MM.1S (cell line): ENCODE data around the gene COA5.

Source experiments
- DNase-seq: peaks from one replicate; pipeline ENCODE4 v3.0.0-alpha.2; 2015
- H2AFZ ChIP-seq: fragments of 300-600 bp; sonication (generic); 2 replicates; pipeline ENCODE4 v1.6.0; 2016; ENCODE audit warnings: antibody characterized with exemption, low read length
- H3F3A ChIP-seq: fragments of 300-600 bp; sonication (generic); 2 replicates; pipeline ENCODE4 v1.6.1; 2016; ENCODE audit warnings: mild to moderate bottlenecking, antibody characterized with exemption, low read length, moderate library complexity, mixed read lengths; ENCODE audit not compliant: insufficient read depth
- H3K27ac ChIP-seq: fragments of 300-600 bp; sonication (generic); 2 replicates; pipeline ENCODE4 v1.5.1; 2016; ENCODE audit warnings: mild to moderate bottlenecking, low read length
- H3K27me3 ChIP-seq: fragments of 300-600 bp; sonication (generic); replicated peaks from 2 replicates; pipeline ENCODE4 v1.6.0; 2016; ENCODE audit warnings: low read length; ENCODE audit not compliant: insufficient read depth
- H3K36me3 ChIP-seq: fragments of 300-600 bp; sonication (generic); replicated peaks from 2 replicates; pipeline ENCODE4 v1.6.1; 2016; ENCODE audit warnings: mild to moderate bottlenecking, low read length, mixed read lengths; ENCODE audit not compliant: insufficient read depth
- H3K4me1 ChIP-seq: fragments of 300-600 bp; sonication (generic); 2 replicates; pipeline ENCODE4 v1.6.1; 2016; ENCODE audit warnings: low read length, mixed read lengths
- H3K4me2 ChIP-seq: fragments of 300-600 bp; sonication (generic); 2 replicates; pipeline ENCODE4 v1.6.0; 2016; ENCODE audit warnings: low read depth, low read length
- H3K4me3 ChIP-seq: fragments of 300-600 bp; sonication (generic); 2 replicates; pipeline ENCODE4 v1.5.1; 2016; ENCODE audit warnings: low read length, mixed read lengths
- H3K79me2 ChIP-seq: fragments of 300-600 bp; sonication (generic); 2 replicates; pipeline ENCODE4 v1.6.1; 2016; ENCODE audit warnings: mixed run types, low read length, mixed read lengths
- H3K9ac ChIP-seq: fragments of 300-600 bp; sonication (generic); 2 replicates; pipeline ENCODE4 v1.6.1; 2016; ENCODE audit warnings: low read length, mixed read lengths
- H3K9me2 ChIP-seq: fragments of 300-600 bp; sonication (generic); replicated peaks from 2 replicates; pipeline ENCODE4 v1.6.1; 2016; ENCODE audit warnings: mild to moderate bottlenecking, low read length, mixed read lengths; ENCODE audit not compliant: insufficient read depth
- H3K9me3 ChIP-seq: fragments of 300-600 bp; sonication (generic); replicated peaks from 2 replicates; pipeline ENCODE4 v1.6.1; 2016; ENCODE audit warnings: mild to moderate bottlenecking, low read length, mixed read lengths; ENCODE audit not compliant: insufficient read depth
- H4K20me1 ChIP-seq: fragments of 300-600 bp; sonication (generic); 2 replicates; pipeline ENCODE4 v1.6.1; 2016; ENCODE audit warnings: mild to moderate bottlenecking, low read length, moderate library complexity, mixed read lengths; ENCODE audit not compliant: insufficient read depth
- EZH2 ChIP-seq: fragments of 300-600 bp; sonication (generic); optimal IDR thresholded peaks from 2 replicates; pipeline ENCODE3; 2017; ENCODE audit warnings: low read depth, mild to moderate bottlenecking, antibody characterized with exemption, low read length, mixed read lengths
- EZH2phosphoT487 ChIP-seq: fragments of 300-600 bp; sonication (generic); IDR thresholded peaks from 2 replicates; pipeline ENCODE4 v1.6.1; 2018; ENCODE audit warnings: antibody characterized with exemption, low read length
- TF ChIP-seq, protein P1 (sequence below): fragments of 300-600 bp; sonication (generic); IDR thresholded peaks from 2 replicates; pipeline ENCODE4 v1.5.1; 2016; ENCODE audit warnings: antibody characterized with exemption, low read length, mixed read lengths

The COA5 gene

DNA sequence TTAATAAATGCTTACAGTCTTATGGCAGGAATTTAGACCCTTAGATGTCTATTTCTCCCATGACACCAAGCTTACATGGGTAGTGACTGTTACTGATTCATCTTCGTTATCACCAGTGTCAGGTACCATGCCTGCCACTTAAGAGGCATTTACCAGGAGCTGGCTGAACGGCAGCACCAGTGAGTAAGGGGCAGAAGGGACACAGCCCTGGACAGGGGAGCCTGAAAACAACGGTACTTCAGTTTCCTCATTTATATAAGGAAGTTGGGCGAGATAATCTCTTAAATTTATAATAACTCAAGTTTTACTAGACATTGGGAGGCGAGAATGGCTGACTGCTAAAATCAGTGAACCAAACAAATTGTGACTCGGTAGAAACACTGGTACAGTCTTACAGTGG is 1.2 kb downstream of the COA5 start:
- Histone ChIP-seq H3K27me3 (no peaks in the 10 kb centered on the region), H3K36me3 (no peaks in the 10 kb centered on the region), H3K9me3 (no peaks in the 10 kb centered on the region), H3K27ac (no peak overlapping the region), H3K4me1 (peaks cover 13% of the 10 kb centered on the region), H2AFZ (no peak overlapping the region), H3F3A (peaks cover 11% of the 10 kb centered on the region), H3K4me2 (peak overlapping the region; percentile 85), H3K9me2 (no peaks in the 10 kb centered on the region), H3K9ac (peak overlapping the region; percentile 97; the same call in 1 of the 2 replicates), H3K79me2 (peaks cover 50% of the 10 kb centered on the region), H3K4me3 (peak overlapping the region; percentile 98; the same call in 1 of the 2 replicates), H4K20me1 (no peaks in the 10 kb centered on the region)
- no peak for DNase-seq
- TF ChIP-seq EZH2 (no peak), EZH2phosphoT487 (no peak)
- TF ChIP-seq, protein P1, sequence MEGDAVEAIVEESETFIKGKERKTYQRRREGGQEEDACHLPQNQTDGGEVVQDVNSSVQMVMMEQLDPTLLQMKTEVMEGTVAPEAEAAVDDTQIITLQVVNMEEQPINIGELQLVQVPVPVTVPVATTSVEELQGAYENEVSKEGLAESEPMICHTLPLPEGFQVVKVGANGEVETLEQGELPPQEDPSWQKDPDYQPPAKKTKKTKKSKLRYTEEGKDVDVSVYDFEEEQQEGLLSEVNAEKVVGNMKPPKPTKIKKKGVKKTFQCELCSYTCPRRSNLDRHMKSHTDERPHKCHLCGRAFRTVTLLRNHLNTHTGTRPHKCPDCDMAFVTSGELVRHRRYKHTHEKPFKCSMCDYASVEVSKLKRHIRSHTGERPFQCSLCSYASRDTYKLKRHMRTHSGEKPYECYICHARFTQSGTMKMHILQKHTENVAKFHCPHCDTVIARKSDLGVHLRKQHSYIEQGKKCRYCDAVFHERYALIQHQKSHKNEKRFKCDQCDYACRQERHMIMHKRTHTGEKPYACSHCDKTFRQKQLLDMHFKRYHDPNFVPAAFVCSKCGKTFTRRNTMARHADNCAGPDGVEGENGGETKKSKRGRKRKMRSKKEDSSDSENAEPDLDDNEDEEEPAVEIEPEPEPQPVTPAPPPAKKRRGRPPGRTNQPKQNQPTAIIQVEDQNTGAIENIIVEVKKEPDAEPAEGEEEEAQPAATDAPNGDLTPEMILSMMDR = no peak

DNA sequence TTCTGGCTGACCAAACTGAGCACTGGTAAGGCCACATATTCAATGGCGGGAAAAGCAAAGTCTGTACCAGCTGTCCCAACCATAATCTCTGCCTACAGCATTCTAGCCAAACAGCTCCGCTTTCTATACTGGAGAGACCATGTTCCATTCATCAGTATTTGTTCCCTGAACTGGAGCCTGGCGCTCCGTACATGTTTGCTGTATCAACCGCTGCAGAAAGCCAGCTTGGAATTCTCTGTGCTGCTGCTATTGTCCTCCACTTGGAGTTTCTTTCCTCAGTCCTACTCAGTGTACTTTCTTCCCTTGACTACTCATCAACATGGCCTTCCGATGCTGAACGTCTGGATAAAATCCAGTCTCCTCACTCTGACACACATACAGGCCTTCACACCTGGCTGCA is 1.9 kb downstream of the COA5 start:
- no peak overlapping the region for H2AFZ ChIP-seq
- DNase-seq = no peak
- H3F3A ChIP-seq = peaks cover 12% of the 10 kb centered on the region
- no peaks in the 10 kb centered on the region for H3K27me3 ChIP-seq
- H3K4me3 ChIP-seq = no peak overlapping the region
- no peak for TF ChIP-seq EZH2phosphoT487
- no peak for TF ChIP-seq EZH2
- TF ChIP-seq, protein P1 = no peak
- no peaks in the 10 kb centered on the region for H3K9me3 ChIP-seq
- H3K9ac ChIP-seq = no peak overlapping the region
- peaks cover 49% of the 10 kb centered on the region for H3K79me2 ChIP-seq
- no peaks in the 10 kb centered on the region for H3K9me2 ChIP-seq
- peaks cover 13% of the 10 kb centered on the region for H3K4me1 ChIP-seq
- no peaks in the 10 kb centered on the region for H3K36me3 ChIP-seq
- H3K4me2 ChIP-seq = no peak overlapping the region
- H3K27ac ChIP-seq = no peak overlapping the region
- H4K20me1 ChIP-seq = no peaks in the 10 kb centered on the region

DNA sequence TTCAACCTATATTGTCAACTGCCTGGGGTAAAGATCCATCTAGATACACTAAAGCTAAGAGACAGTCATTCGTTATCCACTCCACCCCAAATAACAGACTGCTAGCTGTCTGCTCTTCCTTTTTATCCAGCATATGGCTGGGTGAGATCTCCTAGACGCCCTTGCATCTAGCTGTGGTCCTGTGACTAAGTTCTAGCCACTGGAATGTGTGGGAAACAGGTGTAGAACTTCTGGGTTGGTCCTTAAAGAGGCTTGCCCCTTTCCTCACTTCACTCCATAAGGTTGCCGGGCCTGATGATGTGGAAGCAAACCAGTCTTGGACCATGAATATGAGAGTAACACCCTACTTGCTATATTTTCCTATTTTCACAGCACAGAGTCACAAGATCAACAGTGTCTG is 3.2 kb downstream of the COA5 start:
- TF ChIP-seq EZH2phosphoT487 (no peak), EZH2 (no peak)
- TF ChIP-seq, protein P1 = no peak
- Histone ChIP-seq H3K9ac (no peak overlapping the region), H3K9me2 (no peaks in the 10 kb centered on the region), H2AFZ (no peak overlapping the region), H3K79me2 (peaks cover 37% of the 10 kb centered on the region), H4K20me1 (no peaks in the 10 kb centered on the region), H3K27ac (no peak overlapping the region), H3K4me2 (no peak overlapping the region), H3K9me3 (no peaks in the 10 kb centered on the region), H3F3A (peaks cover 16% of the 10 kb centered on the region), H3K36me3 (no peaks in the 10 kb centered on the region), H3K27me3 (no peaks in the 10 kb centered on the region), H3K4me1 (peaks cover 13% of the 10 kb centered on the region), H3K4me3 (no peak overlapping the region)
- DNase-seq = no peak
